Activated CD8-positive, alpha-beta memory T cell treated with anti-CD3 and anti-CD28 coated beads, Interleukin-2, amount 50 U/mL, for 24 hours (primary cell): ENCODE data around the gene LAMA3.

Experiments
- DNase-seq: peaks from one replicate; pipeline ENCODE4 v3.0.0-alpha.2; 2020; ENCODE audit errors: extremely low read depth

Gene LAMA3

GRCh38 chr18:23875966-23876895 lies 187.0 kb downstream of the LAMA3 start:
- no peak for DNase-seq

GRCh38 chr18:23876921-23877320 lies 187.7 kb downstream of the LAMA3 start:
- no peak for DNase-seq

GRCh38 chr18:23877371-23877770 lies 188.1 kb downstream of the LAMA3 start:
- DNase-seq = no peak

- no peak for DNase-seq
These were observed 189.2 kb downstream of the LAMA3 start for GRCh38 chr18:23878336-23878900.

- DNase-seq = no peak
These were observed 189.9 kb downstream of the LAMA3 start for GRCh38 chr18:23879126-23879525.

GRCh38 chr18:23879544-23879943 lies 190.3 kb downstream of the LAMA3 start:
- no peak for DNase-seq

- no peak for DNase-seq
These were observed 190.8 kb downstream of the LAMA3 start for GRCh38 chr18:23879966-23880565.

GRCh38 chr18:23880931-23881617 lies 191.8 kb downstream of the LAMA3 start:
- DNase-seq = no peak

GRCh38 chr18:23881778-23882177 lies 192.5 kb downstream of the LAMA3 start:
- DNase-seq = no peak

GRCh38 chr18:23882616-23883276 lies 193.5 kb downstream of the LAMA3 start:
- no peak for DNase-seq

- DNase-seq = no peak
These were observed 194.1 kb downstream of the LAMA3 start for GRCh38 chr18:23883277-23883790.

- DNase-seq = no peak
These were observed 195.6 kb downstream of the LAMA3 start for GRCh38 chr18:23884681-23885375.

GRCh38 chr18:23885750-23886149 lies 196.5 kb downstream of the LAMA3 start:
- DNase-seq = no peak

GRCh38 chr18:23887035-23887434 lies 197.8 kb downstream of the LAMA3 start:
- DNase-seq = no peak

GRCh38 chr18:23887493-23887892 lies 198.2 kb downstream of the LAMA3 start:
- DNase-seq = no peak

- no peak for DNase-seq
These were observed 199.6 kb downstream of the LAMA3 start for GRCh38 chr18:23888881-23889280.

GRCh38 chr18:23889907-23890306 lies 200.7 kb downstream of the LAMA3 start:
- no peak for DNase-seq

GRCh38 chr18:23890589-23890988 lies 201.3 kb downstream of the LAMA3 start:
- DNase-seq = no peak

GRCh38 chr18:23893653-23894052 lies 204.4 kb downstream of the LAMA3 start:
- DNase-seq = no peak

- DNase-seq = no peak
These were observed 205.5 kb downstream of the LAMA3 start for GRCh38 chr18:23894661-23895175.

GRCh38 chr18:23897291-23897690 lies 208.0 kb downstream of the LAMA3 start:
- no peak for DNase-seq
